ENCODE results near the gene TMX3. TPM values are rescaled to one million over a fixed set of nuclear protein-coding genes. Genes with fewer than 3 reads are reported as not detected.

TMX3 gene
- total RNA-seq, 1 donor from 2014 or later: 51.2 TPM

DNA sequence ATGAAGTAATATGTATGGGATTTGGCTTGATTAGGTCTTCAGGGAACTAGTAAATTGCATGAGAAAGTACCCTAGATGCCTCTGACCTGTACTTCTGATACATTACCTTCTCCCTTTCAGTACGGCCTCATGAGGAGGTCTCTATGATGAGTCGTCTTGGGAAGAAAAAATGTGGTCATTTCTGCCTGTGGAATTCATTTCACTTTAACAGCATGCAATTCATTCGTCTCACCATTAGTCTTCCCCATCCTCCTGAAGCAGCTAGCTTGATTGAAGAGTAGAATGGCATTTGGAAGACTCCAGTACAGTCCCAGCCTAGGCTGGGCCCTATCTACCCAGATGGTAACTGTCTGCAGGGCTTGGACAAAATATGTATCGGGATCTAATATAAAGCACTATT is 52.2 kb downstream of the TMX3 start:
- H3K36me3 Mint-ChIP-seq (ENCODE audit: low read depth): no peaks in the 10 kb centered on the region
- DNase-seq (ENCODE audit: low spot score): no peak
- no peak overlapping the region for H3K4me3 Mint-ChIP-seq (ENCODE audit: unreplicated experiment)
- H3K9me3 Mint-ChIP-seq (ENCODE audit: low read depth): peaks cover 1% of the 10 kb centered on the region
- H3K4me1 Mint-ChIP-seq (ENCODE audit: low read depth): peaks cover 6% of the 10 kb centered on the region
- H3K27ac Mint-ChIP-seq (ENCODE audit: unreplicated experiment): no peak overlapping the region
- TF ChIP-seq, protein P1, sequence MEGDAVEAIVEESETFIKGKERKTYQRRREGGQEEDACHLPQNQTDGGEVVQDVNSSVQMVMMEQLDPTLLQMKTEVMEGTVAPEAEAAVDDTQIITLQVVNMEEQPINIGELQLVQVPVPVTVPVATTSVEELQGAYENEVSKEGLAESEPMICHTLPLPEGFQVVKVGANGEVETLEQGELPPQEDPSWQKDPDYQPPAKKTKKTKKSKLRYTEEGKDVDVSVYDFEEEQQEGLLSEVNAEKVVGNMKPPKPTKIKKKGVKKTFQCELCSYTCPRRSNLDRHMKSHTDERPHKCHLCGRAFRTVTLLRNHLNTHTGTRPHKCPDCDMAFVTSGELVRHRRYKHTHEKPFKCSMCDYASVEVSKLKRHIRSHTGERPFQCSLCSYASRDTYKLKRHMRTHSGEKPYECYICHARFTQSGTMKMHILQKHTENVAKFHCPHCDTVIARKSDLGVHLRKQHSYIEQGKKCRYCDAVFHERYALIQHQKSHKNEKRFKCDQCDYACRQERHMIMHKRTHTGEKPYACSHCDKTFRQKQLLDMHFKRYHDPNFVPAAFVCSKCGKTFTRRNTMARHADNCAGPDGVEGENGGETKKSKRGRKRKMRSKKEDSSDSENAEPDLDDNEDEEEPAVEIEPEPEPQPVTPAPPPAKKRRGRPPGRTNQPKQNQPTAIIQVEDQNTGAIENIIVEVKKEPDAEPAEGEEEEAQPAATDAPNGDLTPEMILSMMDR (IDR thresholded peaks at IDR 0.05): peak; percentile 41
- no peaks in the 10 kb centered on the region for H3K27me3 Mint-ChIP-seq (ENCODE audit: low read depth)

DNA sequence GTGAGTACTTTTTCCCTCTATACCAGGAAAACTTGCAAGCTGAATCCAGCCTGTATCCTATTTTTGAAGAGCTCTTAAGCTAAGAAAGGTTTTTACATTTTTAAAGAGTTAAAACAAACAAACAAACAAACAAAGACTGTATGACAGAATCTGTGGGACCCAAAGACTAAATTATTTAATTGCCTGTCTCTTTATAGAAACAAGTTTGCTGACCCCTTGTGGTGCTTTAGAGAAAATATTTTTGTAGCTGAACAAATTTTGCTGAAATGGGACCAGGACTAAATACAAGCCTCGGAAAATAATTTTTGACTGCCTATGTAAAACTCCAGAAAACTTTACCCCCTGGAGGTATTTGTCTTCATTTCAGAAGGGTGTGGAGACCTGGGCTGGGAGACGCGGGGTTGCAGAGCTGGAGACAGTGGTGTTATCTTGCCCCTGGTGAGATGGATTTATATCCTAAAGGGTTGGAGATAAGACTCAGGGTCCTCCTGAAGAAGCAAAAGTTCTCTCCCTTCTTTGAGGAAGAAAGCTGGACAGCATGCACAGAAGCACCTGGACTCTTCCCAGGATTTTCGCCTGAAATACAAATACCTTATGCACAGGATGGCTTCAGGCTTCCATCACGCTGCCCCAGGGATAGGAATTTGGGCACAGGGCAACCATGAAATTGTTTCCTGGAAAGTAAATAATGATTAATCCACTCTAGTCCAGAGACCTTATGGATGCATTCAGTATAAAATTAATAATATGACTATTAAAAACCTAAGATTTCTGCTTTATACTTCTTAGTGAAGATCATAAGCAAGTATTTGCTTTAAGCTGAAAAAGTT is 54.3 kb downstream of the TMX3 start:
- DNase-seq (ENCODE audit: low spot score): no peak

DNA sequence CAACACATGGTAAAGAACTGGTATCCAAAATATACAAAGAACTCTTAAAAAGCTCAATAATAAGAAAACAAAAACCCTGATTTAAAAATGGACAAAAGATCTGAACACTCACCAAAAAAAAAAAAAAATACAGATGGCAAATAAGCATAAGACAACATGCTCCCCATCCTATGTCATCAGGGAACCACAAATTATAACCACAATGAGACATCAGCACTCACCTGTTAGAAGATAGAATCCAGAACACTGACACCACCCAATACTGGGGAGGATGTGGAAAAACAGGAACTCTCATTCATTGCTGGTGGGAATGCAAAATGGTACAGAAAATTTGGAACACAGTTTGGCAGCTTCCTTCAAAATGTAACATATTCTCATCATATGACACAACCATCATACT is 66.7 kb downstream of the TMX3 start:
- no peaks in the 10 kb centered on the region for H3K9me3 Mint-ChIP-seq (ENCODE audit: low read depth)
- no peak overlapping the region for H3K27ac Mint-ChIP-seq (ENCODE audit: unreplicated experiment)

More for the DNA sequence above, 54.3 kb downstream of the TMX3 start:
- Mint-ChIP-seq H3K9me3 (ENCODE audit: low read depth) (no peaks in the 10 kb centered on the region), H3K4me1 (ENCODE audit: low read depth) (peaks cover 6% of the 10 kb centered on the region), H3K4me3 (ENCODE audit: unreplicated experiment) (no peak overlapping the region), H3K27me3 (ENCODE audit: low read depth) (no peaks in the 10 kb centered on the region), H3K27ac (ENCODE audit: unreplicated experiment) (no peak overlapping the region), H3K36me3 (ENCODE audit: low read depth) (no peaks in the 10 kb centered on the region)
- TF ChIP-seq, protein P1 (IDR thresholded peaks at IDR 0.05): peak; percentile 91

DNA sequence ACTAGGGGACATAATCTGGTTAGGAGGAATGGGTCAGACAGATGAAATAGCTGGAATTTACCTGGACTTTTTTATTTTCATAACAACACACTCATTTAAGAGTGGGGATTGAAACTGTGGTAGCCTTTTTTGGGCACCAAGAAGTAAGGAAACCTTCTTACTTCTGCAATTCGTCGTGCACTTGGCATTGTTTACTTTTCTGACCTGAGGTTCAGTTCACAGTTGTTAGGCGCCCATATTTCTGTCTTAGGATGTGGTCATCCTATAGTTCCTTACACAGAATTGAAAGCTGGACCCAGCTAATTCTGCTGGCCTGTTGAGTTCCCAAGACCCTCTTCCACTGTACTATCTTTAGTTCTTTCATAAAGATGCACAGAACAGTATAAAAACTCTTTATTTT is 72.9 kb downstream of the TMX3 start:
- Mint-ChIP-seq H3K27ac (ENCODE audit: unreplicated experiment) (no peak overlapping the region), H3K36me3 (ENCODE audit: low read depth) (peaks cover 2% of the 10 kb centered on the region), H3K4me1 (ENCODE audit: low read depth) (no peaks in the 10 kb centered on the region), H3K9me3 (ENCODE audit: low read depth) (peaks cover 8% of the 10 kb centered on the region), H3K4me3 (ENCODE audit: unreplicated experiment) (no peak overlapping the region), H3K27me3 (ENCODE audit: low read depth) (no peaks in the 10 kb centered on the region)
- no peak for DNase-seq (ENCODE audit: low spot score)
- TF ChIP-seq, protein P1 (IDR thresholded peaks at IDR 0.05): no peak

More for the DNA sequence above, 66.7 kb downstream of the TMX3 start:
- H3K4me3 Mint-ChIP-seq (ENCODE audit: unreplicated experiment): no peak overlapping the region
- H3K4me1 Mint-ChIP-seq (ENCODE audit: low read depth): peaks cover 8% of the 10 kb centered on the region
- H3K36me3 Mint-ChIP-seq (ENCODE audit: low read depth): no peaks in the 10 kb centered on the region
- TF ChIP-seq, protein P1 (IDR thresholded peaks at IDR 0.05): no peak
- no peak for DNase-seq (ENCODE audit: low spot score)
- no peaks in the 10 kb centered on the region for H3K27me3 Mint-ChIP-seq (ENCODE audit: low read depth)

DNA sequence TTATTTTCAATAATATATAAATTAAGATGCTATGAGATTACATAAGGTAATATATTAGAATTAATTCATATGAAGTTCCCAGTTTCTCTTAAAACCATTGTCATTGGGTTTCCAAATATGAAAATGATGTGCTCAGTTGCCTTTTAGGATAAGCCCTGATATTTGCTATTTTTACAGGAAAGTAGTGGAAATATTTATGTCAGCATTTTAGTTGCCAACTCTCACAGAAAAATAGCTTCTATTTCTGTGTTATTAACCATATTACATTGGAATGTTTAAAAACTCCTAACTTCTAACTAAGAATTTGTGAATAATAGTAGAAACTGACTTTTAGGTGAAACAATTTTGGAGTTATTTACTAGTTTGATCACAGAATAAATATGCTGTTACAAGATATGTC is 74.0 kb downstream of the TMX3 start:
- Mint-ChIP-seq H3K9me3 (ENCODE audit: low read depth) (peaks cover 17% of the 10 kb centered on the region), H3K36me3 (ENCODE audit: low read depth) (peaks cover 3% of the 10 kb centered on the region)

More for the DNA sequence above, 74.0 kb downstream of the TMX3 start:
- DNase-seq (ENCODE audit: low spot score): no peak
- Mint-ChIP-seq H3K4me3 (ENCODE audit: unreplicated experiment) (no peak overlapping the region), H3K27me3 (ENCODE audit: low read depth) (no peaks in the 10 kb centered on the region), H3K4me1 (ENCODE audit: low read depth) (no peaks in the 10 kb centered on the region), H3K27ac (ENCODE audit: unreplicated experiment) (no peak overlapping the region)
- TF ChIP-seq, protein P1 (IDR thresholded peaks at IDR 0.05): no peak

Measured in chondrocyte (in vitro differentiated cells).